ENCODE data around the gene MARF1.
"Not testable (repeated sequence)": the region's sequence is repeated elsewhere in the genome, so short reads cannot be mapped to it uniquely, and the experiment has no call there.

The MARF1 gene

GRCh38 chr16:15643048-15643945, at the start of gene MARF1:
Gene MARF1, minus strand, starts transcription at chr16:15643154. Its CDS starts 3,921 bp downstream, at chr16:15639233.
- DNase-seq, result peak; percentile 65

GRCh38 chr16:15692508-15692907, 49.6 kb upstream of the MARF1 start:
- DNase-seq, result not testable (repeated sequence)

GRCh38 chr16:15691046-15691445, 48.1 kb upstream of the MARF1 start:
- DNase-seq, result no peak

GRCh38 chr16:15690296-15690695, 47.3 kb upstream of the MARF1 start:
- DNase-seq, result no peak

GRCh38 chr16:15689290-15689689, 46.3 kb upstream of the MARF1 start:
- no peak for DNase-seq

GRCh38 chr16:15686287-15686686, 43.3 kb upstream of the MARF1 start:
- DNase-seq, result no peak

GRCh38 chr16:15682105-15682570, 39.2 kb upstream of the MARF1 start:
- DNase-seq, result no peak

GRCh38 chr16:15677447-15677846, 34.5 kb upstream of the MARF1 start:
- DNase-seq, result no peak

GRCh38 chr16:15676506-15676905, 33.6 kb upstream of the MARF1 start:
- no peak for DNase-seq

GRCh38 chr16:15674571-15674970, 31.6 kb upstream of the MARF1 start:
- no peak for DNase-seq

- peak; percentile 80 for DNase-seq
Observed at GRCh38 chr16:15672514-15673167, 29.7 kb upstream of the MARF1 start.

- not testable (repeated sequence) for DNase-seq
Observed at GRCh38 chr16:15672127-15672513, 29.2 kb upstream of the MARF1 start.

- DNase-seq, result peak; percentile 31
Observed at GRCh38 chr16:15671530-15672117, 28.7 kb upstream of the MARF1 start.

GRCh38 chr16:15667091-15667742, 24.3 kb upstream of the MARF1 start:
- DNase-seq, result no peak

GRCh38 chr16:15665107-15665506, 22.2 kb upstream of the MARF1 start:
- no peak for DNase-seq

GRCh38 chr16:15660203-15660601, 17.2 kb upstream of the MARF1 start:
- no peak for DNase-seq

- no peak for DNase-seq
Observed at GRCh38 chr16:15658556-15658955, 15.6 kb upstream of the MARF1 start.

- DNase-seq, result no peak
Observed at GRCh38 chr16:15658149-15658548, 15.2 kb upstream of the MARF1 start.

- DNase-seq, result not testable (repeated sequence)
Observed at GRCh38 chr16:15655561-15655960, 12.6 kb upstream of the MARF1 start.

- no peak for DNase-seq
Observed at GRCh38 chr16:15654591-15654990, 11.6 kb upstream of the MARF1 start.

- DNase-seq, result no peak
Observed at GRCh38 chr16:15653227-15653626, 10.3 kb upstream of the MARF1 start.

GRCh38 chr16:15652293-15653001, 9.5 kb upstream of the MARF1 start:
- no peak for DNase-seq

Data from NCI-H1436 treated with DMSO at 0.1 percent for 48 hours (cell line).